ENCODE results near the gene PCAT7.

- TF ChIP-seq ZNF398 (tag by site-specific recombination; IDR thresholded peaks at IDR 0.05) (no peak), BCL11A (tag by site-specific recombination; IDR thresholded peaks at IDR 0.05; ENCODE audit: low read depth) (no peak), SALL2 (tag by site-specific recombination; IDR thresholded peaks at IDR 0.05; ENCODE audit: borderline replicate concordance) (no peak), ZNF274 (IDR thresholded peaks at IDR 0.05; ENCODE audit: low read length) (no peak), ZNF274 (tag by site-specific recombination; IDR thresholded peaks at IDR 0.05; ENCODE audit: borderline replicate concordance) (no peak), ZSCAN30 (tag by site-specific recombination; IDR thresholded peaks at IDR 0.05) (no peak), GLIS1 (tag by site-specific recombination; IDR thresholded peaks at IDR 0.05) (no peak), ZNF621 (tag by site-specific recombination; IDR thresholded peaks at IDR 0.05) (no peak), ZBTB21 (tag by site-specific recombination; IDR thresholded peaks at IDR 0.05) (no peak), RBAK (tag by site-specific recombination; IDR thresholded peaks at IDR 0.05) (no peak), ZBTB8A (tag by site-specific recombination; IDR thresholded peaks at IDR 0.05) (no peak)
- TF ChIP-seq, protein P1, sequence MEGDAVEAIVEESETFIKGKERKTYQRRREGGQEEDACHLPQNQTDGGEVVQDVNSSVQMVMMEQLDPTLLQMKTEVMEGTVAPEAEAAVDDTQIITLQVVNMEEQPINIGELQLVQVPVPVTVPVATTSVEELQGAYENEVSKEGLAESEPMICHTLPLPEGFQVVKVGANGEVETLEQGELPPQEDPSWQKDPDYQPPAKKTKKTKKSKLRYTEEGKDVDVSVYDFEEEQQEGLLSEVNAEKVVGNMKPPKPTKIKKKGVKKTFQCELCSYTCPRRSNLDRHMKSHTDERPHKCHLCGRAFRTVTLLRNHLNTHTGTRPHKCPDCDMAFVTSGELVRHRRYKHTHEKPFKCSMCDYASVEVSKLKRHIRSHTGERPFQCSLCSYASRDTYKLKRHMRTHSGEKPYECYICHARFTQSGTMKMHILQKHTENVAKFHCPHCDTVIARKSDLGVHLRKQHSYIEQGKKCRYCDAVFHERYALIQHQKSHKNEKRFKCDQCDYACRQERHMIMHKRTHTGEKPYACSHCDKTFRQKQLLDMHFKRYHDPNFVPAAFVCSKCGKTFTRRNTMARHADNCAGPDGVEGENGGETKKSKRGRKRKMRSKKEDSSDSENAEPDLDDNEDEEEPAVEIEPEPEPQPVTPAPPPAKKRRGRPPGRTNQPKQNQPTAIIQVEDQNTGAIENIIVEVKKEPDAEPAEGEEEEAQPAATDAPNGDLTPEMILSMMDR (tag by site-specific recombination; IDR thresholded peaks at IDR 0.05): no peak
- TF ChIP-seq, protein P2, sequence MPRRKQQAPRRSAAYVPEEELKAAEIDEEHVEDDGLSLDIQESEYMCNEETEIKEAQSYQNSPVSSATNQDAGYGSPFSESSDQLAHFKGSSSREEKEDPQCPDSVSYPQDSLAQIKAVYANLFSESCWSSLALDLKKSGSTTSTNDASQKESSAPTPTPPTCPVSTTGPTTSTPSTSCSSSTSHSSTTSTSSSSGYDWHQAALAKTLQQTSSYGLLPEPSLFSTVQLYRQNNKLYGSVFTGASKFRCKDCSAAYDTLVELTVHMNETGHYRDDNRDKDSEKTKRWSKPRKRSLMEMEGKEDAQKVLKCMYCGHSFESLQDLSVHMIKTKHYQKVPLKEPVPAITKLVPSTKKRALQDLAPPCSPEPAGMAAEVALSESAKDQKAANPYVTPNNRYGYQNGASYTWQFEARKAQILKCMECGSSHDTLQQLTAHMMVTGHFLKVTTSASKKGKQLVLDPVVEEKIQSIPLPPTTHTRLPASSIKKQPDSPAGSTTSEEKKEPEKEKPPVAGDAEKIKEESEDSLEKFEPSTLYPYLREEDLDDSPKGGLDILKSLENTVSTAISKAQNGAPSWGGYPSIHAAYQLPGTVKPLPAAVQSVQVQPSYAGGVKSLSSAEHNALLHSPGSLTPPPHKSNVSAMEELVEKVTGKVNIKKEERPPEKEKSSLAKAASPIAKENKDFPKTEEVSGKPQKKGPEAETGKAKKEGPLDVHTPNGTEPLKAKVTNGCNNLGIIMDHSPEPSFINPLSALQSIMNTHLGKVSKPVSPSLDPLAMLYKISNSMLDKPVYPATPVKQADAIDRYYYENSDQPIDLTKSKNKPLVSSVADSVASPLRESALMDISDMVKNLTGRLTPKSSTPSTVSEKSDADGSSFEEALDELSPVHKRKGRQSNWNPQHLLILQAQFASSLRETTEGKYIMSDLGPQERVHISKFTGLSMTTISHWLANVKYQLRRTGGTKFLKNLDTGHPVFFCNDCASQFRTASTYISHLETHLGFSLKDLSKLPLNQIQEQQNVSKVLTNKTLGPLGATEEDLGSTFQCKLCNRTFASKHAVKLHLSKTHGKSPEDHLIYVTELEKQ (tag by site-specific recombination; IDR thresholded peaks at IDR 0.05; ENCODE audit: borderline replicate concordance): no peak
- TF ChIP-seq, protein P3, sequence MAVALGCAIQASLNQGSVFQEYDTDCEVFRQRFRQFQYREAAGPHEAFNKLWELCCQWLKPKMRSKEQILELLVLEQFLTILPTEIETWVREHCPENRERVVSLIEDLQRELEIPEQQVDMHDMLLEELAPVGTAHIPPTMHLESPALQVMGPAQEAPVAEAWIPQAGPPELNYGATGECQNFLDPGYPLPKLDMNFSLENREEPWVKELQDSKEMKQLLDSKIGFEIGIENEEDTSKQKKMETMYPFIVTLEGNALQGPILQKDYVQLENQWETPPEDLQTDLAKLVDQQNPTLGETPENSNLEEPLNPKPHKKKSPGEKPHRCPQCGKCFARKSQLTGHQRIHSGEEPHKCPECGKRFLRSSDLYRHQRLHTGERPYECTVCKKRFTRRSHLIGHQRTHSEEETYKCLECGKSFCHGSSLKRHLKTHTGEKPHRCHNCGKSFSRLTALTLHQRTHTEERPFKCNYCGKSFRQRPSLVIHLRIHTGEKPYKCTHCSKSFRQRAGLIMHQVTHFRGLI (tag by site-specific recombination; IDR thresholded peaks at IDR 0.05): no peak
- TF ChIP-seq, protein P4, sequence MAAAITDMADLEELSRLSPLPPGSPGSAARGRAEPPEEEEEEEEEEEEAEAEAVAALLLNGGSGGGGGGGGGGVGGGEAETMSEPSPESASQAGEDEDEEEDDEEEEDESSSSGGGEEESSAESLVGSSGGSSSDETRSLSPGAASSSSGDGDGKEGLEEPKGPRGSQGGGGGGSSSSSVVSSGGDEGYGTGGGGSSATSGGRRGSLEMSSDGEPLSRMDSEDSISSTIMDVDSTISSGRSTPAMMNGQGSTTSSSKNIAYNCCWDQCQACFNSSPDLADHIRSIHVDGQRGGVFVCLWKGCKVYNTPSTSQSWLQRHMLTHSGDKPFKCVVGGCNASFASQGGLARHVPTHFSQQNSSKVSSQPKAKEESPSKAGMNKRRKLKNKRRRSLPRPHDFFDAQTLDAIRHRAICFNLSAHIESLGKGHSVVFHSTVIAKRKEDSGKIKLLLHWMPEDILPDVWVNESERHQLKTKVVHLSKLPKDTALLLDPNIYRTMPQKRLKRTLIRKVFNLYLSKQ (tag by site-specific recombination; IDR thresholded peaks at IDR 0.05; ENCODE audit: borderline replicate concordance): no peak
Measured at GRCh38 chr9:94563548-94563947, 8.7 kb downstream of the PCAT7 start.

Data from HEK293 (cell line).